ENCODE results near the gene SAE1.
"Not testable (repeated sequence)": the region's sequence is repeated elsewhere in the genome, so short reads cannot be mapped to it uniquely, and the experiment has no call there.

SAE1 gene

DNA sequence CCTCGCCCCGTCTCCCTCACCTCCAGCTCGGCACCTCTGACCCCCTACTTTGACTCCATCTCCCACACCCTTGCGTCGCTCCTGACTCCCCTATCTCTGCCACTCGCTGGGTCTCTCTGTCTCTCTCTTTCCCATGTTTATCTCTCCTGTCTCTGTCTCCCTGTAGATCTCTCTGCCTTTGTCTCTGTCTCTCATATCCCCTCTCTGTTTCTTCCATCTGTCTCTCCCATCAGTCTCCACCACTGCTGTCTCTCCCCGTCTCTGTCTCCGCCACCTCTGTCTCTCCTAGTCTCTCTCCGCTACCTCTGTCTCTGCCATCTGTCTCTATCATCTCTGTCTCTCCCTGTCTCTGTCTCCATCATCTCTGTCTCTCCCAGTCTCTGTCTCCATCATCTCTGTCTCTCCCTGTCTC lies 112.7 kb downstream of the SAE1 start:
- DNase-seq: no peak

DNA sequence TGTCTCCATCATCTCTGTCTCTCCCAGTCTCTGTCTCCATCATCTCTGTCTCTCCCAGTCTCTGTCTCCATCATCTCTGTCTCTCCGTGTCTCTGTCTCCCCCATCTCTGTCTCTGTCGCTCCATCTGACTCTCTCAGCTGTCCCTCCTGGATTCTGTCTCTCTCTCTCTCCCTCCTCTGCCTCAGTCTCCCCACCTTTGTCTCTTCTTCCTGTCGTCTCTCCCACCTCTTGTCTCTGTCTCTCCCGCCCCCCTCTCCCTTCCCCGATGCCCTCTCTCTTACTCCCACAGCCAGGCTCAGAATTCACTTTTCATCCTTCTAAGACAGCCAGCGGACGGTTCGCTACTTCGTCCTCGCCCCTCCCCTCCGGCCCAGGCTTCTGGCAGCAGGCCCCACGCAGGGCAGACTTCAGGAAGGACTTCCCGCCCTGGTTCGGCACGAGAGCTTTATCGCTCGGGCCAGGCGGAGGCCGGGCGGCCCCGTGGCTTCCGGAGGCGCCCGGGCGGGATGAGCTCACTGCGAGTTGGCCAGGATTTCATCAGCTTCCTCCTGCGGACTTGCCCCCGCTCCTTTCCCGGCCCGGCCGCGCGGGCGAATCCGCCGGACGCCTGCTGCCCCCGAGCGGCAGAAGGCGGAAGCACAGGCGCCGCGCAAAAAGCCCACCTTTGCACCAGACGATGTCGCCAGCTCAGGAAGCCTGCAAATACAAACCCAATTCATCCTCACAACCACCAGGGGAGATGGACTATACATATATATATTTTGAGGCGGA lies 113.3 kb downstream of the SAE1 start:
- DNase-seq: peak; percentile 95

DNA sequence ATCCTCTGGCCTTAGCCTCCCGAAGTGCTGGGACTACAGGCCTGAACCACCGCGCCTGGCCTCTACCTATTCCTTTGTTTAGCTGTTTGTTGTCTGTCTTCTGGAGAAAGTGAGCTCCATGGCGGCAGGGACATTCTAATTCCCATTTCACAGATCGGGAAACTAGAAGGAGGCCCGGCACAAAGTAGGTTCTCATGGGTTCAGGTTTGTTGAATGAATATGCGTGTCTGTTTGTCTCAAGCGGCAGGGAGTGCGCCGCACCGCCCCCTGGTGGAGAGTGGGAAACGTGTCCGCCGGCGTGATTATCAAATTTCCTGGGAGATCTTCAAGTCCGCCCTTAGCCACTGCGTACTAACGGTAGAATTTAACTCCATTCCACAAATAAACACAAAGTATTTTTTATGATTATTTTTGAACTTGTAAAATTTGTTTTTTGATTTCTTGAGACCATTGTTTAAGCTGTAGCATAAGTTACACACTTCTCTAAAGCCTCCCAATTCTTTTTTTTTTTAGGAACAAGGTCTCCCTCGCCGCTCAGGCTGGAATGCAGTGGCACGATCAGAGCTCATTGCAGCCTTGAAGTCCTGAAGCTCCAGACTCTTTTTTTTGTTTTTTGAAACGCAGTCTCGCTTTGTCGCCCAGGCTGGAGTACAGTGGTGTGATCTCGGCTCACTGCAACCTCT lies 116.8 kb downstream of the SAE1 start:
- DNase-seq: peak; percentile 54

DNA sequence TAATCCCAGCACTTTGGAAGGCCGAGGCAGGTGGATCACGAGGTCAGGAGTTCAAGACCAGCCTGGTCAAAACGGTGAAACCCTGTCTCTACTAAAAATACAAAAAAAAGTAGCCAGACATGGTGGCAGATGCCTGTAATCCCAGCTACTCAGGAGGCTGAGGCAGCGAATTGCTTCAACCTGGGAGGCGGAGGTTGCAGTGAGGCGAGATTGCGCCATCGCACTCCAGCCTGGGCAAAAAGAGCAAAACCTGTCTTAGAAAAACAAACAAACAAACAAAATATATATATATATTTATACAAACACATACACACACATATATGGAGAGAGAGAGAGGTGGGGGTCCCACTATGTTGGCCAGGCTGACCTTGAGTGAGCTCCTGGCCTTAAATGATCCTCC lies 122.4 kb downstream of the SAE1 start:
- DNase-seq: not testable (repeated sequence)

DNA sequence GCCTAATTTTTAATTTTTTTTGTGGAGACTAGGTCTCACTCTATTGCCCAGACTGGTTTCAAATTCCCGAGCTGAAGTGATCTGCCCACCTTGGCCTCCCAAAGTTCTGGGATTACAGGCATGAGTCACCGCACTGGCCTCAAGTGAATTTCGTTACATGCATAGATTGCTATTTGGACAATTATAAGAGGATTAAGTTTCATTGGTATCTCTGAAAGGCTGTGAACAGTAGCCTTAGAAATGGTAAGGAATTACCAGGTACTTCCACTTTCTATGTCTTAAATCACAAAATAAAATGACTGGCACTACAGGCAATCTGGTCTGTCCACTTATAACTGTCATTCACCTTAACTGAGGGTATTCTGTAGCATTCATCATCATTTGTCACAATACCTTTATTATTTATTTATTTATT lies 122.8 kb downstream of the SAE1 start:
- DNase-seq: peak; percentile 44

DNA sequence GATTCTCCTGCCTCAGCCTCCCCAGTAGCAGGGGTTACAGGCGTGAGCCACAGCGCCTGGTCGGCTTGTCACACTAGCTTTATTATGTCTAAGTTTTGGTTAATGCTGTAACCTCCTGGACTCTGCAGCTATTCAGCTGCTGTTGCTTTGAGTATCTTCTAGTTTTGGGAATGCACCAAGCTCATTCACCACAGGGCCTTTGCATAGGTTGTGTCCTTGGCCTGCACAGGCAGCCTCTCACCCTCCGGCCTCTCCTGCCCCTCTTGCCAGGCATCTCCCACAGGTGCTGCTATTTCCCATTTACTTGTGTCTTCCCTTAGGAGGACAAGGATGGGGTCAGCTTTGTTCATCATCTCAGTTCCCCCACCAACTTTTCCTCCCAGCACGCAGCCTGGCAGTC lies 123.3 kb downstream of the SAE1 start:
- no peak for DNase-seq

- DNase-seq: no peak
Measured at GRCh38 chr19:47255879-47256692, 125.5 kb downstream of the SAE1 start, which contains the start of gene CCDC9. Gene CCDC9, plus strand, starts transcription at chr19:47256525. Its CDS starts 1,876 bp downstream, at chr19:47258401.

DNA sequence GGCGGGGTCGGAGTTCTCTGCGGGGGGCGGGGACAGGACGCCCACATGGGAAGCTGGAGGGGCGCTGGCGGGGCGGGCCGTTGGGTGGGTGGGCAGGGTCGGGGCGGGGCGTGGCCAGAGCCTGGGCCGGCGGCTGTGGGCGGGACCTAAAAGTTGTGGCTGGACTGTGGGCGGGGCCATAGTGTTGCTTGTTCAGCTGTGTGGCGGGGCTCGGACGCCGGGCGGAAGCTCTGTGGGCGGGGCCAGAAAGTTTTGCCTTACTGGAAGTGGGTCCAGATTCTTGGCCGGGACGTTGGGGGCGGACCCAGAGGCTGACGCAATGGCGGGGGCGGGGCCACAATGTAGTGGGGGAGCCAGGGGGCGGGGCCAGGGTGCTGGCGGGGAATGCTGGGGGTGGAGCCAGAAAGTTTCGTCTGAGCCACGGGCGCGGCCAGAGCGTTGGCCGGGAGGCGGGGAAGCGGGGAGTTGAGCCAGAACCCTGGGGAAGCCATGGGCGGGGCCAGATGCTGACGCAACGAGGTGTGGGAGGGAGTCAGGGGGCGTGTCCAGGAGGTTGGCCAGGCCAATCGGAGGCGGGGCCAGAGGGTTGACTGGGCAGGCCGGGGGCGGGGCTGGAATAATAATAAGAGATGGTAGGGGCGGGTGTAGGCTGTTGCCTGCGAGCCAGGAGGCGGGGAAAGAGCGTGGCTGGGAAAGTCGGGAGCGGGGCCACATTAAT lies 126.2 kb downstream of the SAE1 start:
- peak; percentile 100 for DNase-seq

DNA sequence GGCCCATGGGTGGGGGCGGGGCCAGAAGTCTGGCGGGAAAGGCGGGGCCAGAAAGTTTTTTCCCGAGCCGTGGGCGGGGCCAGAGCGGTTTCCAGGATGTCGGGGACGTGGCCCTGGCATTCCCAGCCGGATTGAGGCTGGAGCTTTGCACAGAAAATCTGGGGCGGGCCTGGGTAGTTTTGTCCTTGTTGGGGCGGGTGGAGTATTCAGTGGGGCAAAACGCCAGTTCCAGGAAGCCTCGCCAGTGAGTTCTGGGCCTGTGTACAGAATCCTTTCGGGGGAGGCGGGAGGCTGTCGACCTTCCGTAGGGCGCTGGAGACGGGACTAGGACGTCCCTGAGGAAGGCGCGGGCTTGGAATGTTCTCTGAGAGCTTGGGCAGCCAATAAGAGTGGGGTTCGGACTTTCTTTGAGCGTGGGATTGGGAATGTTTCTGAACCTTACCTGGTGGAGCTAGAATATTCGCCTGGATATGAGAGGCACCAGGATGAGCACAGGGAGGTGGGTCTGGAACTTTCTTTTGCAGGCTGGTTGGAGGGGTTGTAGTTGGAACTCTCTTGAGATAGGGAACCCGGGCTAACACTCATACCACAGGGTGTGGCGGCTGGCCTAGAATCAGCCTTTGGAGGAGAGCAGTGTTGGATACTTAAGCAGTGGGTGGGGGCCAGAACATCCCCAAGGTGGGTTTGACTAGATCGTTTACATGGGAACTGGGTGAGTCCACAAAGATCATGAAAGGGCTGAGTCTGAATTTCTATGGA lies 127.0 kb downstream of the SAE1 start:
- no peak for DNase-seq

GRCh38 chr19:47258434-47258833 lies 127.8 kb downstream of the SAE1 start:
- no peak for DNase-seq

- DNase-seq: no peak
Measured at GRCh38 chr19:47258895-47259555, 128.4 kb downstream of the SAE1 start.
